ENCODE measurements around the gene NPHP4. TPM values are rescaled to one million over a fixed set of nuclear protein-coding genes. Genes with fewer than 3 reads are reported as not detected.

NPHP4 gene
- total RNA-seq, 1 donor from 2014 or later = 16.1 TPM

- peaks cover 73% of the 10 kb centered on the region for H3K36me3 ChIP-seq
- TF ChIP-seq CTCF (IDR thresholded peaks at IDR 0.05) = no peak
- no peaks in the 10 kb centered on the region for H3K4me1 ChIP-seq
- ATAC-seq = no peak
- DNase-seq = no peak
- H3K27ac ChIP-seq = no peak overlapping the region
- intact Hi-C loops (cut with DNase I) = no loop called here
- H3K4me3 ChIP-seq = no peak overlapping the region
- H3K9me3 ChIP-seq = peaks cover 3% of the 10 kb centered on the region
- no peaks in the 10 kb centered on the region for H3K27me3 ChIP-seq (ENCODE audit: low read depth)
Measured at GRCh38 chr1:5877001-5877400, 115.2 kb downstream of the NPHP4 start.

DNA sequence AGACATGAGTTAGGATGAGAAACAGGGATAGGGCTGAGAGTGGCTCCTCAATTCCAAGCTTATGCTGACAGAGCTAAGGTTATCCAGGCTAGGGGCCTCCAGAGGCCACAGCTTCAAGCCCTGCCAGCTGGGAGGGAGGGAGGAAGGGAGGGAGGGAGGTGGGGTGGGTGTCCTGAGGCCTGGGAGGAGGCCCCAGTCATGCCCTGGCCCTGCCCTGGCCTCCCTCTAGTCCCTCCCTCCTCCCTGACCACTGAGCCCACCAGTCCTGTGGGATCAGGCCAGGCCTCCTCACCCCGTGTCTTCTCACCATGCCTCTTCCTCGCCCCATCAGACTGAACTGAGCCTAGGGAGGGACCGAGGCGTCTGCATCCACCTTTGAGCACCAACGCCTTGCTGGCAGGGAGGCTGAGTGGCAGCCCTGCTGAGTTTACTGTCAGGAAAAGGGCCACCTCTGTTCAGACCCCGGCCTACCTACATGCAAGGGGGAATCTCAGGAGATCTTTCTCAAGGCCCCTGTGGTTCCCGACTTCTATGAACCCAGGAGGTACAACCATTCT is 116.1 kb downstream of the NPHP4 start:
- H3K9me3 ChIP-seq = peaks cover 3% of the 10 kb centered on the region
- H3K27me3 ChIP-seq (ENCODE audit: low read depth) = no peaks in the 10 kb centered on the region
- intact Hi-C loops (cut with DNase I) = no loop called here
- no peak for DNase-seq
- no peak for TF ChIP-seq CTCF (IDR thresholded peaks at IDR 0.05)
- H3K4me1 ChIP-seq = no peaks in the 10 kb centered on the region
- H3K27ac ChIP-seq = no peak overlapping the region
- no peak for ATAC-seq
- H3K36me3 ChIP-seq = peaks cover 81% of the 10 kb centered on the region
- H3K4me3 ChIP-seq = no peak overlapping the region

DNA sequence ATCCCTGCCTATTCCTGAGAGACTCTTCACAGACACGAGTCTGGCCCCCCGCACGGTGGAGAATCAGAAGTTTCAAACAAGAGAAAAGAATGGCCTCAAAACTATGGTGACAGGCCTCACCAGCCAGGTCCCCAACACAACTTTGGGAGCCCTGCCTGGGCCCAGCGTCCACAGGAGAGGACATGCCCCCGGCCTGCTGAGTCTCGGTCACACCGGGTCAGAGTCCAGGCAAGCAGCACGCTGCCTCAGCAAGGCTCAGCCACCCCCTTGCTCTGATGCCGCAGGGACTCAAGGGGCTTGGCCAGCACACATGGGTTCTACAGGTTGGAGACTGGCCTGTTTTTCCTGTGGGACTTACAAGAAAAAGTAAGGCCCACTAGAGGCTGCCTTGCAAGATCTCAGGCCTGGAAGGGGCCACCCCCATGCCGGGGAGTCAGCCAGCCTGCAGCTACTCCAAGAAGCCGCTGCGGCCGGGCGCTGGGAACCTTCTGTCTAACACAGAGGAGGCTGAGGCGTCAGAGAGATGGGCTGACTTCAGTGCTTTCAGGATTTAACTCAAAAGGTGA is 116.8 kb downstream of the NPHP4 start:
- intact Hi-C loops (cut with DNase I) = no loop called here
- H3K4me1 ChIP-seq = no peaks in the 10 kb centered on the region
- ATAC-seq = no peak
- DNase-seq = no peak
- peaks cover 3% of the 10 kb centered on the region for H3K9me3 ChIP-seq
- no peaks in the 10 kb centered on the region for H3K27me3 ChIP-seq (ENCODE audit: low read depth)
- no peak overlapping the region for H3K4me3 ChIP-seq
- peaks cover 83% of the 10 kb centered on the region for H3K36me3 ChIP-seq
- no peak overlapping the region for H3K27ac ChIP-seq
- no peak for TF ChIP-seq CTCF (IDR thresholded peaks at IDR 0.05)

DNA sequence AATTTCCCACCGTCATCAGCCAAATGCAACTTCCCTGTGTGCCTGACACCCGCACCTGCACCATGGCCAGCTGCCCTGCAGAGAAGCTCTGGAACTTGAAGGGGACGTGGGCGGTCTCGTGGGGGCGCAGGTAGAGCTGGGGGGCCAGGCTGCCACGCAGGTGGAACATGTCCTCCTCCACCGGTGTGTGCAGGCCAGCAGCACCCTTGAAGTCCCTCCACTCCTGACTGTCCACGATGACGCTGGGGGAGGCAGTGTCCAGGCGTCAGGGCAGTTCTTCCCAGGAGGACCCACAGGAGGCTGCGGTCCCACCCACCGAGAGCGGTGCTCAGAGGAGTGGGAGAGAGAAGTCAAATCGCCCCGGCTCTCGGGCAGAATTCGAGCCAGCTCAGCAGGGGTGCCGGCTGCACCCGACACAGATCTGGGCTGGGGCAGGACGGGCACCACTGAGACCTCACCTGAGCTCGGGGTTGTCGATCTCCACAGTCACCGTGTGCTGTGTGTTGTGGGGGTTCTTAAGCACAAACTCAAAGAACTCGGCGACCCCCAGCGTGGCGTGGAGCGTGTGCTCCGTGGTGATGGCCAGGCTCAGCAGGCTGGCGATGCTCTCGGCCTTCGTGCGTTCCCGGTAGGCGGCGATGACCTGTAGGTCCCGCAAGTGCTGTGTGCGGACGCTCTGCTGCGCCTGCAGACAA is 117.7 kb downstream of the NPHP4 start:
- TF ChIP-seq CTCF (IDR thresholded peaks at IDR 0.05) = no peak
- ATAC-seq (no peak), DNase-seq (no peak)
- Histone ChIP-seq H3K27me3 (ENCODE audit: low read depth) (no peaks in the 10 kb centered on the region), H3K4me3 (no peak overlapping the region), H3K9me3 (peaks cover 3% of the 10 kb centered on the region), H3K27ac (no peak overlapping the region), H3K36me3 (peaks cover 80% of the 10 kb centered on the region), H3K4me1 (no peaks in the 10 kb centered on the region)
- intact Hi-C loops (cut with DNase I) = no loop called here

DNA sequence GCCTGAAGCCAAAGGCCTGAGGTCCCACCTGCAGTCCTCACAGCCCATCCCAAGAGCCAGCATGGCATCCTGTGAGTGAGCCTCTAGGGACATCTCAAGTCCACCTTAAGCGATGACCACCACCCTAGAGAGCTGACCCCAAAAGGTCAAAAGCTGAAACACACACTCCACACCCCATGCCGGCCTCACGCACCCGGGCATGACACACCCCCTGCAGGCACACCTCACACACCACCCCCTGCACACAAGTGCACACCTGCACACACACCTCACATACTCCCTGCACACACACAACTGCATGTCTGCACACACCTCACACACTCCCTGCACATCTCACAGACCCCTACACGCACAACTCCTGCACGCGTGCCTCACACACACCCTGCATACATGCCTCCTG is 118.7 kb downstream of the NPHP4 start:
- TF ChIP-seq CTCF (IDR thresholded peaks at IDR 0.05) = no peak
- intact Hi-C loops (cut with DNase I) = no loop called here
- Histone ChIP-seq H3K27ac (no peak overlapping the region), H3K27me3 (ENCODE audit: low read depth) (no peaks in the 10 kb centered on the region), H3K4me3 (no peak overlapping the region), H3K9me3 (no peaks in the 10 kb centered on the region), H3K4me1 (no peaks in the 10 kb centered on the region), H3K36me3 (peaks cover 71% of the 10 kb centered on the region)
- no peak for ATAC-seq
- DNase-seq = no peak
